CD14-positive monocyte (primary cell): ENCODE results near the gene CHD6. TPM values are rescaled to one million over a fixed set of nuclear protein-coding genes. Genes with fewer than 3 reads are reported as not detected.

Experiments
- DNase-seq, 3 donors: peaks; one replicate each; pipeline ENCODE4 v3.0.0-alpha.2; 2011 to 2022
- H2AFZ ChIP-seq: 2 replicates; pipeline ENCODE4 v1.6.0; 2012; ENCODE audit warnings: mild to moderate bottlenecking, low read depth, low read length, inconsistent platforms; ENCODE audit not compliant: insufficient read depth, poor library complexity, severe bottlenecking
- H3K27ac ChIP-seq, 2 donors: 1 replicate in 1 of 2; 2 replicates in 1 of 2; pipeline ENCODE4 v1.5.1; 2012 to 2013; ENCODE audit warnings: low read length in 2 of 2, control low read depth in 1 of 2, inconsistent platforms in 1 of 2, low read depth in 1 of 2, mild to moderate bottlenecking in 1 of 2
- H3K27me3 ChIP-seq, 2 donors: one replicate each; pipeline versions ENCODE4 v1.6.0 to v1.6.1; 2011 to 2013; ENCODE audit warnings: low read length in 2 of 2; ENCODE audit not compliant: control insufficient read depth in 2 of 2, insufficient read depth in 2 of 2
- H3K36me3 ChIP-seq, 2 donors: replicated peaks in 1 of 2; 1 replicate in 1 of 2; 2 replicates in 1 of 2; pipeline versions ENCODE4 v1.5.1 to v1.6.1; 2012 to 2013; ENCODE audit warnings: low read length in 2 of 2, control low read depth in 1 of 2, inconsistent platforms in 1 of 2, mild to moderate bottlenecking in 1 of 2; ENCODE audit not compliant: insufficient read depth in 2 of 2, control insufficient read depth in 1 of 2
- H3K4me1 ChIP-seq, 2 donors: 1 replicate in 1 of 2; 2 replicates in 1 of 2; pipeline versions ENCODE4 v1.5.1 to v1.6.1; 2012 to 2013; ENCODE audit warnings: low read length in 2 of 2, control low read depth in 1 of 2, inconsistent platforms in 1 of 2, mild to moderate bottlenecking in 1 of 2, moderate library complexity in 1 of 2; ENCODE audit not compliant: insufficient read depth in 2 of 2, control insufficient read depth in 1 of 2
- H3K4me2 ChIP-seq: replicated peaks from 2 replicates; pipeline ENCODE3; 2012; ENCODE audit warnings: low read length, moderate library complexity, mild to moderate bottlenecking; ENCODE audit not compliant: poor library complexity, severe bottlenecking; ENCODE audit errors: extremely low read depth
- H3K4me3 ChIP-seq, 3 experiments: fragments of 200-600 bp in 1 of 3; sonication (generic) in 1 of 3; replicated peaks in 1 of 3; 1 replicate in 2 of 3; 2 replicates in 1 of 3; pipeline ENCODE4 v1.5.1; 2011 to 2013; ENCODE audit warnings: low read length in 3 of 3, mild to moderate bottlenecking in 3 of 3, control low read depth in 2 of 3, low read depth in 2 of 3, inconsistent platforms in 1 of 3, moderate library complexity in 1 of 3
- H3K79me2 ChIP-seq: 2 replicates; pipeline ENCODE4 v1.6.0; 2012; ENCODE audit warnings: mild to moderate bottlenecking, control low read depth, inconsistent platforms, low read length, moderate library complexity; ENCODE audit not compliant: insufficient read depth
- H3K9ac ChIP-seq: 2 replicates; pipeline ENCODE4 v1.6.0; 2017; ENCODE audit warnings: low read length, mild to moderate bottlenecking; ENCODE audit not compliant: insufficient read depth, poor library complexity, severe bottlenecking
- H3K9me3 ChIP-seq, 2 donors: replicated peaks in 1 of 2; 1 replicate in 1 of 2; 2 replicates in 1 of 2; pipeline versions ENCODE4 v1.5.1 to v1.6.1; 2012 to 2013; ENCODE audit warnings: low read length in 2 of 2, control low read depth in 1 of 2; ENCODE audit not compliant: control insufficient read depth in 1 of 2, insufficient read depth in 1 of 2
- H4K20me1 ChIP-seq: 2 replicates; pipeline ENCODE4 v1.6.0; 2012; ENCODE audit warnings: mild to moderate bottlenecking, low read length, control low read depth, moderate library complexity; ENCODE audit not compliant: insufficient read depth
- H3K27ac Mint-ChIP-seq, 7 donors: one replicate each; pipeline ENCODE4 v1.8.0; 2020; ENCODE audit warnings: mild to moderate bottlenecking in 7 of 7, mixed read lengths in 7 of 7, moderate library complexity in 6 of 7, inconsistent platforms in 2 of 7
- H3K27me3 Mint-ChIP-seq, 3 donors: one replicate each; pipeline ENCODE4 v1.8.0; 2021 to 2022; ENCODE audit warnings: low read depth in 3 of 3, mild to moderate bottlenecking in 3 of 3, mixed read lengths in 3 of 3, moderate library complexity in 3 of 3, inconsistent platforms in 1 of 3
- H3K36me3 Mint-ChIP-seq, 2 donors: one replicate each; pipeline ENCODE4 v1.8.0; 2020; ENCODE audit warnings: mixed read lengths in 2 of 2, inconsistent platforms in 1 of 2, mild to moderate bottlenecking in 1 of 2
- H3K4me1 Mint-ChIP-seq: one replicate; pipeline ENCODE4 v1.8.0; 2020; ENCODE audit warnings: mild to moderate bottlenecking, mixed read lengths
- H3K4me3 Mint-ChIP-seq, 2 donors: one replicate each; pipeline ENCODE4 v1.8.0; 2020; ENCODE audit warnings: mild to moderate bottlenecking in 2 of 2, mixed read lengths in 2 of 2, moderate library complexity in 1 of 2
- H3K9me3 Mint-ChIP-seq, 7 donors: one replicate each; pipeline ENCODE4 v1.8.0; 2020 to 2022; ENCODE audit warnings: mixed read lengths in 7 of 7, mild to moderate bottlenecking in 6 of 7, moderate library complexity in 6 of 7, inconsistent platforms in 2 of 7
- WGBS: methylation state at CpG from one replicate; pipeline ENCODE4 v1.1.5; 2013; ENCODE audit warnings: missing lambda C conversion rate; ENCODE audit not compliant: insufficient coverage; 5-methylcytosine and 5-hydroxymethylcytosine counted together
- intact Hi-C, 2 donors: fragments of 100-400 bp; cut with micrococcal nuclease; formaldehyde crosslinking; loops; one replicate each; pipeline versions ENCODE4 v1.15.0 to v1.15.1; 2023
- polyA plus RNA-seq, 3 donors: library from polyadenylated mRNA; depleted of rRNA in 1 of 3; unstranded in 2 of 3; stranded (reverse) in 1 of 3; fragments of 300-500 nt in 2 of 3; fragments of >200 nt in 1 of 3; fragmentation: Illumina TruSeq in 2 of 3; gene quantifications; 1 replicate in 2 of 3; 2 replicates in 1 of 3; pipeline ENCODE4 v1.2.3, GENCODE V29; 2012 to 2021
- TF ChIP-seq, protein P1 (sequence below): fragments of 200-600 bp; IDR thresholded peaks from one replicate; pipeline ENCODE4 v1.8.0; 2022; ENCODE audit warnings: antibody characterized with exemption, mild to moderate bottlenecking

CHD6 gene
- polyA plus RNA-seq, 3 donors = 12.9 to 19.6 (median 13.0) TPM

DNA sequence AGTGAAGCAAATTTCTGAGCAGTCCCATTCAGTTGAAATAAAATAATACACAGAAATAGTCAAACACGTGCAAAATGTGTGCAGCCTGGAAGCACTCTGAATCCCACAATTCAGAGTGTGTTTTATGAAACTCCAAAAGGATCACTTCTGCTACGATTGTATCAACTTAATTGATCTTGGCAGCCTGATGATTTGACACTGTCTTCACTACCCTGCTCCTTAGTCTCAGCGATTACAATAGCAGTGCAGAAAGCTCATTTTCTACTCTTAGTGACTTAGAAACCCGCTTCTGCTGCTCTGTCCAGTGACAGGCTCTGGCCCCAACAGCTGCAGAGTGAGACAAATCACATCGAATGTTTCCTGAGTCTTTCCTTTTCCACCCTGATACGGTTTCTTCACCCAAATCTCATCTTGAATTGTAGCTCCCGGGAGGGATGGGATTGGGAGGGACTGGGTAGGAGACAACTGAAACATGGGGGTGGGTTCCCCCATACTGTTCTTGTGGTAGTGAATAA lies 235.3 kb downstream of the CHD6 start:
- no peak overlapping the region for H3K4me2 ChIP-seq
- no peak overlapping the region for H3K4me3 ChIP-seq
- no peaks in the 10 kb centered on the region for H3K36me3 ChIP-seq
- H3K9me3 ChIP-seq = no peaks in the 10 kb centered on the region
- peaks cover 20 to 39% (median 24%) of the 10 kb centered on the region in 3 donors for H3K27me3 Mint-ChIP-seq
- no peaks in the 10 kb centered on the region for H3K79me2 ChIP-seq
- H3K9me3 Mint-ChIP-seq = peaks cover 0 to 3% (median 2%) of the 10 kb centered on the region in 7 donors
- H3K36me3 Mint-ChIP-seq = no peaks in the 10 kb centered on the region
- H3K4me3 Mint-ChIP-seq = no peak overlapping the region
- no peak overlapping the region for H2AFZ ChIP-seq
- WGBS = 98% methylated on average over 4 of the region's 7 CpGs
- TF ChIP-seq, protein P1, sequence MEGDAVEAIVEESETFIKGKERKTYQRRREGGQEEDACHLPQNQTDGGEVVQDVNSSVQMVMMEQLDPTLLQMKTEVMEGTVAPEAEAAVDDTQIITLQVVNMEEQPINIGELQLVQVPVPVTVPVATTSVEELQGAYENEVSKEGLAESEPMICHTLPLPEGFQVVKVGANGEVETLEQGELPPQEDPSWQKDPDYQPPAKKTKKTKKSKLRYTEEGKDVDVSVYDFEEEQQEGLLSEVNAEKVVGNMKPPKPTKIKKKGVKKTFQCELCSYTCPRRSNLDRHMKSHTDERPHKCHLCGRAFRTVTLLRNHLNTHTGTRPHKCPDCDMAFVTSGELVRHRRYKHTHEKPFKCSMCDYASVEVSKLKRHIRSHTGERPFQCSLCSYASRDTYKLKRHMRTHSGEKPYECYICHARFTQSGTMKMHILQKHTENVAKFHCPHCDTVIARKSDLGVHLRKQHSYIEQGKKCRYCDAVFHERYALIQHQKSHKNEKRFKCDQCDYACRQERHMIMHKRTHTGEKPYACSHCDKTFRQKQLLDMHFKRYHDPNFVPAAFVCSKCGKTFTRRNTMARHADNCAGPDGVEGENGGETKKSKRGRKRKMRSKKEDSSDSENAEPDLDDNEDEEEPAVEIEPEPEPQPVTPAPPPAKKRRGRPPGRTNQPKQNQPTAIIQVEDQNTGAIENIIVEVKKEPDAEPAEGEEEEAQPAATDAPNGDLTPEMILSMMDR = no peak
- no peak for DNase-seq
- H3K27ac Mint-ChIP-seq = no peak overlapping the region
- peaks cover 20% of the 10 kb centered on the region for H3K4me1 Mint-ChIP-seq
- peaks cover 19 to 20% of the 10 kb centered on the region in 2 donors for H3K4me1 ChIP-seq
- H3K27me3 ChIP-seq = peaks cover 0 to 3% of the 10 kb centered on the region in 2 donors
- no peak overlapping the region for H3K27ac ChIP-seq
- H3K9ac ChIP-seq = no peak overlapping the region
- intact Hi-C loops = no loop called here
- H4K20me1 ChIP-seq = no peaks in the 10 kb centered on the region

DNA sequence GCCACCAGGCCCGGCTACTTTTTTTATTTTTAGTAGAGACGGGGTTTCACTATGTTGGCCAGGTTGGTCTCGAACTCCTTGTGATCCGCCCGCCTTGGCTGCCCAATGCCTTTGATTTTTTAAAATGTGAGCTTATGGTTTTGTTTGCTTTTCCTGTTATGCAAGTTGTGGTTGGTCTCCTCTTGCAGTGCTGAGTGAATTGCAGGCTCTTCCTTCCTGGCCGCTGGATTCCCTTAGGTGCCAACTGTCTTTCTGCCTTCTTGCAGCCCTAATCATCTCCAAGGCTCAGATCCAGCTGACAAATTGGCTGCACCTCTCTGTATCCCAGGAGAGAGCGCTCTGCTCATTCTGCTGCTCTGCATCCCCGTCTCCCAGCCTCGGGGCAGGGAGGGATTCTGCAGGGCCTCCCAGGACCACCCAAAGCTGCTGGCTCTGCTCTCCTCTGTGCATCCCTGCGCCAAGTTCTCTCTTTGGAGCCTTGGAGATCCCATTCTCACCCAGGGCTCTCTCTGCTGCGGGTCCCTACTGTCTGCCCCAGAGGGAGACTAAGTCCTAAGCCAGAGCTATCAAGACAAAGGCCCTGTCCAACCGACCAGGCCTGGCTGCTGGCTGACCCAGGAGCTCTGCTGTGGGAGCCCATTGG lies 237.5 kb downstream of the CHD6 start:
- Histone ChIP-seq H3K27me3 (peaks cover 0 to 16% of the 10 kb centered on the region in 2 donors), H3K4me2 (no peak overlapping the region), H3K9ac (peak overlapping the region; percentile 8), H3K4me1 (peaks cover 19 to 20% of the 10 kb centered on the region in 2 donors), H3K9me3 (no peaks in the 10 kb centered on the region), H3K36me3 (no peaks in the 10 kb centered on the region), H2AFZ (no peak overlapping the region), H3K79me2 (no peaks in the 10 kb centered on the region), H4K20me1 (no peaks in the 10 kb centered on the region), H3K27ac (no peak overlapping the region), H3K4me3 (no peak overlapping the region)
- 38% methylated on average over 11 of the region's 12 CpGs for WGBS
- intact Hi-C loops = no loop called here
- peaks cover 34 to 50% (median 40%) of the 10 kb centered on the region in 3 donors for H3K27me3 Mint-ChIP-seq
- DNase-seq = no peak
- peak overlapping the region in 1 of 7 donors; percentile 30 for H3K27ac Mint-ChIP-seq
- peaks cover 0 to 6% (median 2%) of the 10 kb centered on the region in 7 donors for H3K9me3 Mint-ChIP-seq
- no peaks in the 10 kb centered on the region for H3K36me3 Mint-ChIP-seq
- H3K4me3 Mint-ChIP-seq = peak overlapping the region in 1 of 2 donors; percentile 74
- TF ChIP-seq, protein P1 = no peak
- peaks cover 25% of the 10 kb centered on the region for H3K4me1 Mint-ChIP-seq
